ENCODE data around the gene GPR87.

Gene GPR87

GRCh38 chr3:151315136-151315535 is 1.5 kb downstream of the GPR87 start:
- no peak for DNase-seq

- no peak for DNase-seq
These were observed 2.0 kb downstream of the GPR87 start for GRCh38 chr3:151314593-151314992.

GRCh38 chr3:151314137-151314536 is 2.5 kb downstream of the GPR87 start:
- DNase-seq, result no peak

GRCh38 chr3:151312972-151313371 is 3.6 kb downstream of the GPR87 start:
- no peak for DNase-seq

GRCh38 chr3:151309566-151309965 is 7.1 kb downstream of the GPR87 start:
- no peak for DNase-seq

- DNase-seq, result no peak
These were observed 8.8 kb downstream of the GPR87 start for GRCh38 chr3:151307583-151308488.

GRCh38 chr3:151307131-151307530 is 9.5 kb downstream of the GPR87 start:
- DNase-seq, result no peak

- no peak for DNase-seq
These were observed 10.3 kb downstream of the GPR87 start for GRCh38 chr3:151306168-151306810.

GRCh38 chr3:151305775-151306151 is 10.9 kb downstream of the GPR87 start:
- DNase-seq, result no peak

- no peak for DNase-seq
These were observed 11.4 kb downstream of the GPR87 start for GRCh38 chr3:151305060-151305774.

GRCh38 chr3:151303751-151304150 is 12.9 kb downstream of the GPR87 start:
- no peak for DNase-seq

- DNase-seq, result no peak
These were observed 14.8 kb downstream of the GPR87 start for GRCh38 chr3:151301787-151302186.

- no peak for DNase-seq
These were observed 16.1 kb downstream of the GPR87 start for GRCh38 chr3:151300539-151300938.

GRCh38 chr3:151299006-151299405 is 17.6 kb downstream of the GPR87 start:
- no peak for DNase-seq

GRCh38 chr3:151297429-151297828 is 19.2 kb downstream of the GPR87 start:
- DNase-seq, result no peak

GRCh38 chr3:151296226-151296625 is 20.4 kb downstream of the GPR87 start:
- no peak for DNase-seq

GRCh38 chr3:151293127-151293526 is 23.5 kb downstream of the GPR87 start:
- DNase-seq, result no peak

- no peak for DNase-seq
These were observed 25.9 kb downstream of the GPR87 start for GRCh38 chr3:151290673-151291072.

GRCh38 chr3:151289445-151289844 is 27.2 kb downstream of the GPR87 start:
- no peak for DNase-seq

GRCh38 chr3:151285940-151286339 is 30.7 kb downstream of the GPR87 start:
- no peak for DNase-seq

GRCh38 chr3:151283907-151284461 is 32.6 kb downstream of the GPR87 start:
- DNase-seq, result no peak

- DNase-seq, result no peak
These were observed 33.2 kb downstream of the GPR87 start for GRCh38 chr3:151283387-151283786.

GRCh38 chr3:151282921-151283320 is 33.7 kb downstream of the GPR87 start:
- DNase-seq, result peak; percentile 43

All from NCI-H774 (cell line).